Neuronal stem cell (in vitro differentiated cells): ENCODE measurements around the gene PRXL2B.
A peak's percentile ranks its signal among the peaks of the same experiment; 100 is the strongest.

Experiments
- DNase-seq: peaks from one replicate; pipeline ENCODE4 v3.0.0-alpha.2; 2013; ENCODE audit warnings: low spot score
- H2AFZ ChIP-seq: one replicate; pipeline ENCODE4 v1.6.1; 2013; ENCODE audit warnings: mild to moderate bottlenecking, low read length, inconsistent platforms
- H2AK5ac ChIP-seq: 2 replicates; pipeline ENCODE4 v1.6.1; 2013; ENCODE audit warnings: low read depth, mild to moderate bottlenecking, inconsistent platforms, low read length, moderate library complexity, mixed read lengths
- H2BK120ac ChIP-seq: 2 replicates; pipeline ENCODE4 v1.6.1; 2013; ENCODE audit warnings: low read depth, mild to moderate bottlenecking, inconsistent platforms, low read length, moderate library complexity, mixed read lengths
- H2BK12ac ChIP-seq: one replicate; pipeline ENCODE4 v1.6.1; 2013; ENCODE audit warnings: low read length, inconsistent platforms
- H2BK15ac ChIP-seq: 2 replicates; pipeline ENCODE4 v1.6.1; 2013; ENCODE audit warnings: mild to moderate bottlenecking, low read length, inconsistent platforms, mixed read lengths
- H2BK5ac ChIP-seq: one replicate; pipeline ENCODE4 v1.6.1; 2013; ENCODE audit warnings: inconsistent platforms, mild to moderate bottlenecking, low read length, moderate library complexity
- H3K14ac ChIP-seq: one replicate; pipeline ENCODE4 v1.6.1; 2013; ENCODE audit warnings: low read length, inconsistent platforms
- H3K18ac ChIP-seq: 2 replicates; pipeline ENCODE4 v1.6.1; 2013; ENCODE audit warnings: low read length, inconsistent platforms
- H3K23ac ChIP-seq: 2 replicates; pipeline ENCODE4 v1.6.1; 2013; ENCODE audit warnings: low read depth, mild to moderate bottlenecking, mixed read lengths, low read length, inconsistent platforms; ENCODE audit not compliant: poor library complexity
- H3K27ac ChIP-seq: replicated peaks from 3 replicates; pipeline ENCODE4 v1.5.1; 2013; ENCODE audit warnings: low read length, inconsistent platforms
- H3K27me3 ChIP-seq, 3 experiments: 2 replicates each; pipeline ENCODE4 v1.6.1; 2013; ENCODE audit warnings: low read length in 3 of 3, mild to moderate bottlenecking in 2 of 3, inconsistent platforms in 1 of 3, low read depth in 1 of 3, mixed read lengths in 1 of 3, moderate library complexity in 1 of 3; ENCODE audit not compliant: control insufficient read depth in 3 of 3, insufficient read depth in 3 of 3
- H3K36me3 ChIP-seq, 2 donors: replicated peaks in 1 of 2; 2 replicates each; pipeline ENCODE4 v1.6.1; 2013; ENCODE audit warnings: low read length in 2 of 2; ENCODE audit not compliant: control insufficient read depth in 2 of 2, insufficient read depth in 2 of 2
- H3K4ac ChIP-seq: 2 replicates; pipeline ENCODE4 v1.6.1; 2013; ENCODE audit warnings: inconsistent platforms, mild to moderate bottlenecking, low read length, moderate library complexity
- H3K4me1 ChIP-seq, 2 donors: 1 replicate in 1 of 2; 2 replicates in 1 of 2; pipeline ENCODE4 v1.6.1; 2013; ENCODE audit warnings: low read length in 2 of 2, low read depth in 1 of 2; ENCODE audit not compliant: control insufficient read depth in 2 of 2, insufficient read depth in 1 of 2
- H3K4me2 ChIP-seq: one replicate; pipeline ENCODE4 v1.6.1; 2013; ENCODE audit warnings: mild to moderate bottlenecking, low read length, inconsistent platforms; ENCODE audit not compliant: insufficient read depth, poor library complexity, severe bottlenecking
- H3K4me3 ChIP-seq, 2 donors: 2 replicates each; pipeline ENCODE4 v1.5.1; 2013; ENCODE audit warnings: low read length in 2 of 2, mild to moderate bottlenecking in 2 of 2, inconsistent platforms in 1 of 2, moderate library complexity in 1 of 2
- H3K79me1 ChIP-seq: one replicate; pipeline ENCODE4 v1.6.1; 2013; ENCODE audit warnings: low read depth, mild to moderate bottlenecking, inconsistent platforms, low read length, moderate library complexity
- H3K9ac ChIP-seq: one replicate; pipeline ENCODE4 v1.6.1; 2013; ENCODE audit warnings: mild to moderate bottlenecking, low read depth, low read length, inconsistent platforms; ENCODE audit not compliant: poor library complexity
- H3K9me3 ChIP-seq, 2 donors: replicated peaks in 1 of 2; 2 replicates each; pipeline versions ENCODE3 to v1.6.1; 2013; ENCODE audit warnings: low read length in 2 of 2, mild to moderate bottlenecking in 2 of 2, inconsistent platforms in 1 of 2, low read depth in 1 of 2, mixed read lengths in 1 of 2, moderate library complexity in 1 of 2; ENCODE audit not compliant: control insufficient read depth in 2 of 2, insufficient read depth in 1 of 2
- H4K8ac ChIP-seq: one replicate; pipeline ENCODE4 v1.6.1; 2013; ENCODE audit warnings: low read depth, mild to moderate bottlenecking, inconsistent platforms, low read length, moderate library complexity
- H4K91ac ChIP-seq: one replicate; pipeline ENCODE4 v1.6.1; 2013; ENCODE audit warnings: low read length, low read depth, mild to moderate bottlenecking, inconsistent platforms; ENCODE audit not compliant: poor library complexity
- WGBS, 2 donors: extraction: QIAGEN DNeasy Blood & Tissue Kit; methylation state at CpG; one replicate each; pipeline ENCODE4 v1.1.7; 2013; ENCODE audit warnings: missing lambda C conversion rate in 2 of 2, mixed read lengths in 1 of 2; ENCODE audit not compliant: insufficient read length in 2 of 2, insufficient replicate concordance in 1 of 2; ENCODE audit errors: extremely low coverage in 2 of 2; 5-methylcytosine and 5-hydroxymethylcytosine counted together

The PRXL2B gene

DNA sequence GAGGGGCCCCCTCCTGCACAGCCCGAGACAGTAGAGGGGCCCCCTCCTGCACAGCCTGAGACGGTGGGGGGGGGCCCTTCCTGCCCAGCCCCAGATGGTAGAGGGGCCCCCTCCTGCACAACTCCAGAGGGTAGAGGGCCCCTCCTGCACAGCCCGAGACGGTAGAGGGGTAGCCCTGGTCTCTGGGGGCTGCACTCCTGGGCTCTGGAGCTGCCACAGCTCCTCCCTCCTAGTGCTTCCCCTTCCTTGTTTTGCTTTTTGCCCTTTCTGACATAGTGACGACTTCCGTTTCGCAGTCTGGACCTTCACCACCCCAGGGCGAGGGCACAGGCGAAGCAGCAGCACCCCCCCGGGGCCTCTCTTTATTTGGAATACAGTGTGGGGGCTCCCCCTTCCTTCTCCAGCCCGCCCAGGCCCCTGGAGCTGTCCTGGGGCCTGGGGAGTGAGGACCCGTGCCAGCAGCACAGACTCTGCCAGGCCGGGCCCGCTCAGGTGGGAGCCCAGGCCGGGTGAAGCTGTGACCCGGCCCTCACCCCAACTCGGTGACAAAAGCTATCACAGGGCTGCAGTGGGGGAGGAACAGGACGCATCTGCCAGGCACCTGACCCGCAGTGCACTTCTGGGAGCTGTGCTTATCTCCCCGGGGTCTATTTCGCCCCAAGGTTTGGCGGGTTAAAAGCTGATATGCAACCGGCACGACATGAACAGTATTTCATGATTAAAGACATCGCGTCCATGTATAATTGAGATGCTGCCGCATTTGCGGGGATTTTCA, 1.1 kb upstream of the PRXL2B start:
- H2AK5ac ChIP-seq = peak overlapping the region; percentile 95
- no peak overlapping the region for H2BK15ac ChIP-seq
- H3K27ac ChIP-seq = peak overlapping the region; percentile 98
- H3K4me1 ChIP-seq = peaks cover 7 to 8% of the 10 kb centered on the region in 2 donors
- H3K18ac ChIP-seq = peak overlapping the region; percentile 93
- peak overlapping the region; percentile 96 for H2AFZ ChIP-seq
- no peak overlapping the region for H4K8ac ChIP-seq
- peak overlapping the region; percentile 96 for H2BK5ac ChIP-seq
- H3K14ac ChIP-seq = no peak overlapping the region
- peak overlapping the region; percentile 61 for H2BK120ac ChIP-seq
- H3K4me3 ChIP-seq = peak overlapping the region; percentile 88 to 92
- no peak overlapping the region for H4K91ac ChIP-seq
- peak overlapping the region; percentile 39 for H3K23ac ChIP-seq
- peaks cover 0 to 9% of the 10 kb centered on the region in 2 donors for H3K9me3 ChIP-seq
- H3K79me1 ChIP-seq = peaks cover 12% of the 10 kb centered on the region
- peak overlapping the region; percentile 38 for H3K4ac ChIP-seq
- peaks cover 7 to 9% of the 10 kb centered on the region in 2 donors for H3K36me3 ChIP-seq
- peak overlapping the region; percentile 74 for H3K9ac ChIP-seq
- H2BK12ac ChIP-seq = no peak overlapping the region
- DNase-seq = peak; percentile 37
- WGBS, 2 donors = no CpG with 5 or more reads among the region's 28 CpGs
- H3K4me2 ChIP-seq = peak overlapping the region; percentile 70
- no peaks in the 10 kb centered on the region for H3K27me3 ChIP-seq

DNA sequence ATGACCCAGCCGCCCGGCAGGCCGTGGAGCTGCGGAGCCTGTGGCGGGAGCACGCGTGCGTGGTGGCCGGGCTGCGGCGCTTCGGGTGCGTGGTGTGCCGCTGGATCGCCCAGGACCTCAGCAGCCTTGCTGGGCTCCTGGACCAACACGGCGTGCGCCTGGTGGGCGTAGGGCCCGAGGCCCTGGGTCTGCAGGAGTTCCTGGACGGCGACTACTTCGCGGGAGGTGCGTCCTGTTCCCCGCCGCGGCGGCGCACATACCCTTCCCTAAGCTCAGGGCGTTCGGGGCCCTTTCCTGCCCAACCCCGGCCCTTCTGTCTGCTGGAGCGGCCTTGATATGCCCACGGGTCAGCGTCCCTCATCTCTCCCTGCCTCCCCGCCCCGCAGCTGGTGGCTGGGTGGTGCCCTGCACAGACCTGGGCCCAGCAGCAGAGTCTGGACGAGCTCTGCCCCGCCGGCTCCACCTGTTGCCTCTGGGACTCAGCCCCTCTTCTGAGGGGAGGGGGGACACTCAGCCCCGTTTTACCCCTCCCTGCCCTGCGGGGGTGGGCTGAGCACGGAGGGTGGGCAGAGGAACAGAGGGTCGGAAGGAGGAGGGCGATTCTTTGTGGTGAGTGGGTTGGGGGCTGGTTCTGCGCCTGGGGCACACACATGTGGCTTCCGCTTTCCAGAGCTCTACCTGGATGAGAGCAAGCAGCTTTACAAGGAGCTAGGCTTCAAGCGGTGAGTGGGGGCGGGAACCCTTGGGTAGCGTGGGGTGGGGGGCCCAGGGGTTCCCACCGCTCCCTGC, 688 bp downstream of the PRXL2B start:
- Histone ChIP-seq H2BK15ac (peak overlapping the region; percentile 89), H2BK12ac (peak overlapping the region; percentile 84), H3K4me1 (peaks cover 7 to 8% of the 10 kb centered on the region in 2 donors), H3K79me1 (peaks cover 12% of the 10 kb centered on the region), H3K4me3 (peak overlapping the region; percentile 88 to 94), H2BK5ac (peak overlapping the region; percentile 96), H3K18ac (peak overlapping the region; percentile 90), H4K8ac (peak overlapping the region; percentile 48), H3K4me2 (peak overlapping the region; percentile 95), H3K14ac (peak overlapping the region; percentile 99), H2AK5ac (peak overlapping the region; percentile 99), H3K27me3 (no peaks in the 10 kb centered on the region), H3K4ac (no peak overlapping the region), H3K27ac (no peak overlapping the region), H3K9ac (peak overlapping the region; percentile 99), H2AFZ (peak overlapping the region; percentile 96), H3K36me3 (peaks cover 7 to 9% of the 10 kb centered on the region in 2 donors), H3K9me3 (peaks cover 0 to 20% of the 10 kb centered on the region in 2 donors), H3K23ac (peak overlapping the region; percentile 98), H2BK120ac (peak overlapping the region; percentile 94), H4K91ac (no peak overlapping the region)
- DNase-seq = peak; percentile 38
- no CpG with 5 or more reads among the region's 52 CpGs for WGBS, 2 donors

DNA sequence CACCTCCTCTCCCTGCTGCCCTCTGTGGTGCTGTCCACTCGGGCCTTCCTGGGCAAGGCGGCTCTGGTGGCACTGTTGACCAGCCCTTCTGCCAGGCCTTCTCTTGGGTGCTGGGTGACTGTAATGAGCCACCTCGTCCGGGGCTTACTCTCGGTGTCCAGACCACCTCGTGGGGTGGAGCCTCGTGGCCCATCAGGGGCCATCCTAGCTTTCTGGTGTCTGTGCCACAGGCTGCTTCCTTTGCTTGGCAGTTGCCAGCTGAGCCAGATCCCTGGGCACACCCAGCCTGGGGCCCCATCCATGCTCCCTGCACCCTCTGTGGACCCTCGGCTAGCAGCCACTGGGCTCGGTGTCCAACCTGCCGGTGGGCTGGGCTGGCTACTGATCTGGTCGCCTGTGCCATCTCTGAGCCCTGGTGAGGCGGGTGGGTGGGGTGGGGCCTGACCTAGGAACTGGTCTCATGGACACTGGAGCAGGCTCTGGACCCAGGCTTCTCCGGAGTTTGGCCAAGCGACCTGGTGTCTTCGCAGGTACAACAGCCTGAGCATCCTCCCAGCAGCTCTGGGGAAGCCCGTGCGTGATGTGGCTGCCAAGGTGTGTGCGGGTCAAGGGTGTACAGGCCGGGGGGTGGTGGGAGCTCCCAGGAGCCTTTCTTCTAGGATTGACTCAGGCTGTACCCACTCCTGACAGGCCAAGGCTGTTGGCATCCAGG, 1.4 kb downstream of the PRXL2B start:
- peak overlapping the region; percentile 89 for H2BK15ac ChIP-seq
- no peak overlapping the region for H2AFZ ChIP-seq
- no peaks in the 10 kb centered on the region for H3K27me3 ChIP-seq
- H3K79me1 ChIP-seq = peaks cover 12% of the 10 kb centered on the region
- H3K36me3 ChIP-seq = peaks cover 7 to 9% of the 10 kb centered on the region in 2 donors
- no peak overlapping the region for H2BK120ac ChIP-seq
- H3K4ac ChIP-seq = no peak overlapping the region
- no CpG with 5 or more reads among the region's 19 CpGs for WGBS, 2 donors
- peak overlapping the region; percentile 96 for H2BK5ac ChIP-seq
- no peak overlapping the region for H3K14ac ChIP-seq
- peak overlapping the region; percentile 98 for H3K23ac ChIP-seq
- peak overlapping the region; percentile 99 for H2AK5ac ChIP-seq
- H3K4me2 ChIP-seq = peak overlapping the region; percentile 95
- H4K8ac ChIP-seq = no peak overlapping the region
- DNase-seq = no peak
- peaks cover 7 to 8% of the 10 kb centered on the region in 2 donors for H3K4me1 ChIP-seq
- H3K27ac ChIP-seq = no peak overlapping the region
- peak overlapping the region; percentile 9 to 88 for H3K4me3 ChIP-seq
- no peak overlapping the region for H3K18ac ChIP-seq
- no peak overlapping the region for H4K91ac ChIP-seq
- H2BK12ac ChIP-seq = peak overlapping the region; percentile 46
- H3K9ac ChIP-seq = peak overlapping the region; percentile 30
- peaks cover 0 to 20% of the 10 kb centered on the region in 2 donors for H3K9me3 ChIP-seq
